Measurements from ENCODE around the gene DUSP22.

The DUSP22 gene

GRCh38 chr6:397604-398003, 105.3 kb downstream of the DUSP22 start:
- no peak for DNase-seq

- no peak for DNase-seq
Measured at GRCh38 chr6:398065-398464, 105.8 kb downstream of the DUSP22 start.

GRCh38 chr6:398558-399078, 106.3 kb downstream of the DUSP22 start:
- DNase-seq: no peak

DNA sequence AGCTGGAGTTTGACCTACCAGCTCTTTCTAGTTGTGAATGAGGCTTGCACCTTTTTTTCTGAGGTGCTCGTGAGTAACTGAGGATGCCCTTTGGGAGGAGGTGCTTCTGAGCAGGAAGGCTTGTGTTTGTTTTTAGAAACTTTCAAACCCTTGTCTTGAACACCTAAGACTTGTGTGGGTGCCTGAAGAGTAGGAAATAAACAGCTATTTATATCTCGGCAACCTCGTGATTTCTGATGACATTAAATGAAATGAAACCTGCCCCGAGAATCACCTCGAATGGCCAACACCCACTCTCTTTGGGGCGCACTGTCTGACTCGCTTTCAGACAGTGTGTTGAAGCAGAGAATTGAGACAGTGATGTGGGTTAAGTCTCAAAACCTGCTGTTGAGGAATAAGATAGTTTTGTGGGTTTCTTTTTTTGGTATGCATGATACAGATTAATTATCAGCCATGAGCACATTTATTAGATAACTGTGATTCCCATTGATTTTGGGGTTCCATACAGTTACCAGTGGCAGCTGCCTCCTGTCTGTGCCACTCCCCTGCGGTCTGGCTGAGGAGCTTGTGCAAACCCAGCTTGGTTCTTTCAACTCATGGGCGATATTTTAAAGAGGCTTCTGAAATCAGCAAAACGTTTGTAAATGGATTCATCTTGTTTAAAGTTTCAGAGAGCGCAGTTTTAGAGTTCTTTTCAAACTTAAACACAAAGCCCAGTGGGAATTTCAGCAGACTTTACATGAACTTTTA, 107.7 kb downstream of the DUSP22 start:
- DNase-seq: no peak

DNA sequence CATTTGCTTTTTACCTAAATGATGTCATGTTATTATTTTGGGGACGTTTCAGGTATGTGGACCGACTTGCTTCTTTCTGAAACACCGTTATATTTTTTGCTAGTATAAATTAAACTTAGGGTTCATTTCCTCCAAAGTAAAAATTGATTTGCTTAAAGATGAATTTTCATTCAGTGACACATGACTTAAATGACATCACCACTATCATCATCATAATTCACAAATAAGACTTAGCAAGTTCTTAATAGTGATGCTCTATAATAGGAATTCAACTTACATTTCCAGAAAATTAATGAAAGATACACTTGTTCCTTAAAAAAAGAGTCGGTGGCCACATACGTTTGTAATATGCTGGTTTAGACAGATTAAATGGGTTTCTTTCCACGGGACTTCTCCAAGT, 108.5 kb downstream of the DUSP22 start:
- no peak for DNase-seq
